IPS-NIHi7 (cell line): Measurements from ENCODE around the gene CYTH1.

Experiments
- DNase-seq: peaks from one replicate; pipeline ENCODE4 v3.0.0; 2012; ENCODE audit warnings: mixed read lengths; ENCODE audit errors: extremely low spot score

Gene CYTH1

DNA sequence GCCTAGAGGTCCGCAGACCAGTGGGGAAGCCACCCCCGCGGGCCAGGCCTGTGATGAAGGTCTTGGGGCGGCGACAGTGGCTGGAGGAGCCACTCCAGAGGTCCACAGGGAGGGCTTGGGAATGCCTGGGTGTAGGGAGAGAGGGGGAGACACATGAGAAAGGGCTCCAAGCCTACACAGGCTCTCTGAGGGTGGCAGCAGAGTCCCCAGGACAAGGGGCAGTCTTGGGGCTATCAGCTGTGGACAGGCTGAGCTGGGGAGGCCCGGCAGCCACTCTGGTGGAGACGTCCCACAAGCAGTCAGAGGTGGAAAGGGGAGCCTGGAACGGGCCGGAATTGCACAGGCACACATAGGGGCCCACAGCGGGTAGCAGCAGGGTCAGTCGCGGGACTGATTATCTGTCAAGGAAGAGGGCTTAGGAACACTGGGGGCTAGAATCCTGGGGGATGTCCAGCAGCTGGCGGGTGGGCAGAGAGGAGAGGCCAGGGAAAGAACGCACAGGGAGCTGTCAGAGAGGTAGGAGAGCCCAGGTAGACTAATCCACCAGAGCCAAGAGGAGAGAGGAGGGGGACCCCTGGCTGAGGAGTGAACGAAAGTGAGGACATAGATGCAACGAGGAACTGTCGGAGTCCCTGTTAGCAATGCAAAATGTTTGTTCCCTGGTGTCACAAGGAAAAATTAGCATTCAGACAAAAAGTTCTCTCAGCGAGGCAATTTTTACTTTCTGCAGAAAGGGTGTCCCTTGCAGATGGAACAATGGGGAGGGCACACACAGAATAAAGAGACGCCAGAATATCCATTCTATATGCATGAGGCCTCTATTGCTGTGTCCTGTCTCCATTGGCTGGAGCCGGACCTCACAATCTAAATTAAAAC lies 111.0 kb downstream of the CYTH1 start:
- no peak for DNase-seq

- no peak for DNase-seq
These were observed 112.0 kb downstream of the CYTH1 start for GRCh38 chr17:78669975-78670518.

GRCh38 chr17:78669256-78669974 lies 112.7 kb downstream of the CYTH1 start:
- DNase-seq: no peak

DNA sequence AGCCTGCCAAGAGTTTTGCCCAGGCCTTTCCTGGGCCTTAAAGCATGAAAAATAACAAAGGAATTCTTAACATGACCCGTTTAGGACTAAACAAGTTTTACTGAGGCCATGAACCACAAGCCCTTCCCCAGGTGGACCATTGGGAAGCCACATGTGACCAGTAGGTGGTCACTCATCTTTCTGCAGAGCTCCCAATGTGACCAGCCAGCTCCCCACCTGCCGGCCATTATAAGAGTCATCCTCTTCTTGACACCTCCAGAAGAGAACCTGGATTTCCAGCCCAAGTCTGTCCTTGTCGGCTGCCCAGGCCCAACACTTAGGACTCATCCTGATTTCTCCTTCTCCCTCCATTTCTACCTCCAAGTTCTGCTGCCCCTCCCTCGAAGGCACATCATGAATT lies 113.2 kb downstream of the CYTH1 start:
- DNase-seq: no peak

GRCh38 chr17:78667741-78668640 lies 114.1 kb downstream of the CYTH1 start:
- DNase-seq: no peak

DNA sequence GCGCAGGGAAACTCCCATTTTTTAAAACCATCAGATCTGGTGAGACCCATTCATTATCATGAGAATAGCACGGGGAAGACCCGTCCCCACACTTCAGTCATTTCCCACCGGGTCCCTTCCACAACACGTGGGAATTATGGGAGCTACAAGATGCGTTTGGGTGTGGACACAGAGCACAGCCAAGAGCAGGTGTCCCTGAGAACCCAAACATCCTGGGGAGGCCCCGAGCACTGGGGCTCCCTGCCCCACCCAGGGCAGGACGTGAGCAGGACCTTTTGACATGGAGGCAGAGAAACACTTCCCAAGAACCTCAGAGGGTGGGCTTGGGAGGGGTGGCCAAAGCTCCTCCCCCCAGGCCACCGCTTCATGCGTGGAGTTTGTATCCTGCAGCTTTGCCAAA lies 115.0 kb downstream of the CYTH1 start:
- DNase-seq: no peak

- DNase-seq: no peak
These were observed 115.8 kb downstream of the CYTH1 start for GRCh38 chr17:78665952-78666920.

DNA sequence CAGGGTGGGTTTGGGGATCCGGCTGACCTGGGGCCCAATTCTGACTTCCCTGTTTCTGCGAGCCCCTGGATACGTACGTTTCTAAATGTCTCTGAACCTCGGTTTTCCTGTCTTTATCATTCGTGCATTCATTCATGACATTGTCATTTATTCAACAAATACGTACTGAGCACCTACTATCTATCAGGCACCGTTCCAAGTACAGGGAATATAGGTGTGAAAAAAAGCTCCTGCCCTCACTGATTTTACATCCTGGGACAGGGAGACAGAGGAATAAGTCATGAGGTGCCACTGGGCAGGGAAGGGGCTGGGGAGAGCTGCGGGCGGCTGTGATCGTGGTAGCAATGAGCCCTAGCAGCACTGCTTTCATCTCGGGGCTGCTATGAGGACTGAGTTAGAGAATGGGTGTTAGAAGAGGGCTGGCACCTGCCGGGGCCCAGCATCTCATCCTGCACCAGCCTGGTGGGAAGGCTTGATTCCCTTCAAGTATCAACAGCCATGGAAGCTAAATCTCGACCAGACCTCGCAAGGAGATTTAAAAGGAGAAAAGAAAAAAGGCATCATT lies 116.6 kb downstream of the CYTH1 start:
- no peak for DNase-seq

GRCh38 chr17:78664476-78665386 lies 117.3 kb downstream of the CYTH1 start:
- DNase-seq: no peak

DNA sequence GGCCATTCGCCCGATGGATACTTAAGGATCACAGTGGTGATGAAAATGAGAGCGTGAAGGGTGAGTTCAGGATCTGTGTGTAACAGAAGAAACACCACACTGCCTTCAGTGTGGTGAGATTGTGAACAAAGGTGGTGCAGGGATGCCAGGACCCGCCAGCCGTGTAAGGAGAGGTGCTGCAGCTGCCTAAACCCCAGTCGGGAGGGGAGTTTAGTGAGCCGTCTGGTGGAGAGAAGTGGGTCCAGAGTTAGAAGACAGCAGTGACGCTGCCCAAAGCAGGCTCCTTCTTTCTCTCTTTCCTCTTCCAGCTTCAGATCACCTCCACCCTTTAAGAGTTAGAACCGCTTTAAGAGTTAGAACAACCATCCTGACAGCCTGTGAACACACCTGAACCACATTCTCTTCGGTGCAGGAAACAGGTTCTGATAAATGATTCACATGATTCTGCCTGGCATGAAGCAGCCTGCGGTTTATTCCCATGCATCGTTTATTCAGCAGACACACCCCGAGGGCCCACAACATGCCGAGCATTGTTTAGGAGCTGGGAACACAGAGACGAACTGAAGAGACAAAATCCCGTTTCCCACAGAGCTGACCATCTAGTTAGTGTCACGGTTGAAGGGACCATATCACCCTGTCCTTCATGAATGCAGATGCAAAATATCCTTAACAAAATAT lies 120.8 kb downstream of the CYTH1 start:
- no peak for DNase-seq

- DNase-seq: no peak
These were observed 122.5 kb downstream of the CYTH1 start for GRCh38 chr17:78659546-78659945.

DNA sequence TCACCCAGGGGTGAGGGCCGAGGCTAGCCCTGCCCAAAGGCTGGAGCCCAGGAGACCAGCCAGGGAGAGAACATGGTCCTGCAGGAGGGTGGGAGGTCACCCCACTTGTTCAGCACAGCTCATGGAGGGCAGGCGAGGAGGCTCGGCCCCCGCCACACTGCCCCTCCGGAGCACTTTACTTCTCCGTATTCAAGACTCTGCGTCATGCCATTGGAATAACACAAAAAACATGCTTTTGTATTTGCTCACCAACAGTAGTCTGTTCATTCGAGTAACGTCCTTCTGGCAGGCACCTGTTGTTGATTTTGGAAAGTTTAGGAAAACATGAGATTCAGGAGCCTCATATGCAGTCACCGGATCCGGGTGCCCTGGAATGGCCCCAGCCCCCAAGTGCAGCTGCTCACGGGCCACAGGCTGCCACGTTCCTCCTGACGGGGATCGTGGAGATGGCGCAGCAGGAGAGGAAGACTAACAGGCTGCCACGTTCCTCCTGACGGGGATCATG lies 123.7 kb downstream of the CYTH1 start:
- DNase-seq: no peak

DNA sequence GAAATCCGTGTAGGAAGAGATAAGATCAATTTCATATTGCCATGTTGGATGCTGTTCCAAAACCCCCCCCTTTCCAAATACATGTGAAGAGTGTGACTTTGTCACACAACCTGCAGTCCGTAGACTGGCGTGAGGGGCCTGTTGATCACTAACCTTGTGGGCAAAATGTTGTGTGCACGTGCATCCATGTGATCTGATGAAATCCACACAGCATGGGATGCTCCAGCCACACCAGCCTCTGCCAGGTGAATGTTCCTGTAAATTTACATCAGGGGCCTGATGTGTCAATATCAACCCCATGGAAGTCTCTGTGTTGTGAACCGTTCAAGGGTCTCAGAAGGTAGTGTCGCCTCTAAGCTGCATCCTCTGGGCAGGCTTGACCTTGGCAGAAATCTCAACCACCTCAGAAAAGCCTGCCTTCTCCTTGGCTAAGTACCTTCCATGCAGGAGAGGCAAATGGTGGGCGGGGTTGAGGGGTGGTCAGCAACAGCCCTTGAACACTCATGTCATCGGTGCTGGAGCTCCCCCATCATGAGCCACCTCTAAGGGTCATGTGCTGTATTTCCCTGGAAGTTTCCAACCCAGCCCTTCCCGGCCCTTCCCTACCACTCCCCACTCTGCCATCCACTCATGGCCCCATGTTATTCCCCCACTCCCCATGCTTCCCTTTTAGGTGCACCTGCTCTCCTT lies 126.7 kb downstream of the CYTH1 start:
- no peak for DNase-seq

DNA sequence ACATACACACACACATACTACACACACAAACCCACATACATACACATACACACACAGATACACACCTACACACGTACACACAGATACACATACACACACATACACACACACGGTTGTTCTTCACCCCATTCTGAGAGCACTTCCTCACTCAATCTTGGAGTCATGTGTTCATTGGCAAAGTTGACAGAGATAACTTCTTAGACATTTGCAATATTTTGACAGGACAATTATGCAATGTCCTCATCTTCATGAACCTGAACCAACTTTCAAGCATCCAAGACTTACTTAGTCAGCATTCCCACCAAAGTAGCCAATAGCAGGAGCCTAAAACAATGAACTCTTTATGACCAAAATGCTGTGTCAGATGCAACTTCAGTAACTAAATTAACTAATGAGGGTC lies 127.7 kb downstream of the CYTH1 start:
- DNase-seq: no peak

- DNase-seq: no peak
These were observed 128.7 kb downstream of the CYTH1 start for GRCh38 chr17:78653382-78653781.

DNA sequence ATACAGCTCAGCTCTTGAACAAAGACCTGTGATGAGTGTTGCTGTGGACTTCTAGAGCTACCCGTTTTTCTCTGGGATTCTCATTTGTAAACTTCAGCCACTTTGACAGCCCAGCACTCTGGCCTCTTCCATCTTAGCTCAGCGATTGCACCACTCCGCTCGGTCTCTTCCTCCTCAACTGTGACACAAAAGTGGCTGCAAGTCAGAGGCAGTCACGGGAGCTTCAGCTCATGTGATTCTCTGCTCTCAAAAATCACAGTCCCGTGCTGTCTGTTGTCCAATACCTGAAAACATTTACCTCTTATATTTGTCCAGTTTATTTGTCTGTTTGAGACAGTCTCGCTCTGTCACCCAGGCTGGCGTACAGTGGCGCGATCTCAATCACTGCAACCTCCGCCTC lies 129.2 kb downstream of the CYTH1 start:
- no peak for DNase-seq

DNA sequence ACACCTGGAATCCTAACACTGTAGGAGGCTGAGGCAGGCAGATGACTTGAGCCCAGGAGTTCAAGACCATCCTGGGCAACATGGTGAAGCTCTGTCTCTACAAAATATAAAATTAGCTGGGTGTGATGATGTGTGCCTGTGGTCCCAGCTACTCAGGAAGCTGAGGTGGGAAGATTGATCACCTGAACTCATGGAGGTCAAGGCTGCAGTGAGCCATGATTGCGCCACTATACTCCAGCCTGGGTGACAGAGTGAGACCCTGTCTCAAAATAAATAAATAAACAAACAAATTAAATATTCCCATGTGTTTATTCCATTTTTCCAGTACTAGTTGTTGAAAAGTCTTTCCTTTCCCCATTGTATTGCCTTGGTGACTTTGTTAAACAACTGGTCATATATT lies 130.0 kb downstream of the CYTH1 start:
- DNase-seq: no peak

DNA sequence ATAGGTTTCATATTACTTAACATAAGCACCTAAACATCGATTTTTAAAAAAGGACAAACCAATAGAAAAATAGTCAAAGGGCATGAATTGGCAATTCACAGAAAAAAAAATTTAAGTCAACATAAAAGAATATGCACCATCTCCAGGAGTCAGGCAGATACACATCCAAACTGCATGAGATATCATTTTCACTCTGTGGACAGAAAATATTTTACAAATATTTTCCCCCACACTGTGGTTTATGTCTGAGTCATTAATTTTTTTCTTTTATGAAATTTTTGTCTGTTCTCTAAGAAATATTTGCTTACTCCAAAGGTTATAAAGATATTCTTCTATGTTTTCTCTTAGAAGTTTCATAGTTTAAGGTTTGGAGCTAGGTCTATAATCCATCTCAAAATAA lies 130.5 kb downstream of the CYTH1 start:
- DNase-seq: no peak
